COLO668 (cell line): Measurements from ENCODE around the gene FBXO42.
A peak's percentile ranks its signal among the peaks of the same experiment; 100 is the strongest.
"Not testable (repeated sequence)": the region's sequence is repeated elsewhere in the genome, so short reads cannot be mapped to it uniquely, and the experiment has no call there.

Source experiments
- DNase-seq: peaks from one replicate; lab custom pipeline; 2025; ENCODE audit not compliant: unreplicated experiment; lab: John Stamatoyannopoulos, UW

Gene FBXO42

GRCh38 chr1:16222716-16223115 lies 129.6 kb downstream of the FBXO42 start:
- DNase-seq: not testable (repeated sequence)

GRCh38 chr1:16221499-16221898 lies 130.8 kb downstream of the FBXO42 start:
- no peak for DNase-seq

- no peak for DNase-seq
These were observed 132.2 kb downstream of the FBXO42 start for GRCh38 chr1:16219968-16220500.

- DNase-seq: no peak
These were observed 133.6 kb downstream of the FBXO42 start for GRCh38 chr1:16218674-16219071.

- DNase-seq: peak; percentile 73
These were observed 134.1 kb downstream of the FBXO42 start for GRCh38 chr1:16218014-16218673.

- peak; percentile 99 for DNase-seq
These were observed 135.1 kb downstream of the FBXO42 start for GRCh38 chr1:16217061-16217785.

- DNase-seq: peak; percentile 57
These were observed 136.2 kb downstream of the FBXO42 start for GRCh38 chr1:16215882-16216753.

- DNase-seq: not testable (repeated sequence)
These were observed 137.0 kb downstream of the FBXO42 start for GRCh38 chr1:16215240-16215639.

GRCh38 chr1:16213544-16213943 lies 138.7 kb downstream of the FBXO42 start:
- DNase-seq: not testable (repeated sequence)

- no peak for DNase-seq
These were observed 139.3 kb downstream of the FBXO42 start for GRCh38 chr1:16213013-16213412.

GRCh38 chr1:16212251-16212961 lies 139.9 kb downstream of the FBXO42 start, which contains the start of gene ARHGEF19:
TSS of gene ARHGEF19 (minus strand) at chr1:16212652. CDS start at chr1:16209054, 3,598 bp downstream.
- peak; percentile 76 for DNase-seq

- DNase-seq: no peak
These were observed 140.5 kb downstream of the FBXO42 start for GRCh38 chr1:16211824-16212223.

- DNase-seq: no peak
These were observed 141.7 kb downstream of the FBXO42 start for GRCh38 chr1:16210581-16210980.

- no peak for DNase-seq
These were observed 142.4 kb downstream of the FBXO42 start for GRCh38 chr1:16209847-16210407.

- DNase-seq: no peak
These were observed 143.0 kb downstream of the FBXO42 start for GRCh38 chr1:16209132-16209846.

- DNase-seq: no peak
These were observed 143.9 kb downstream of the FBXO42 start for GRCh38 chr1:16208270-16208987.

- DNase-seq: no peak
These were observed 144.7 kb downstream of the FBXO42 start for GRCh38 chr1:16207318-16208269.
